Ishikawa (cell line): ENCODE measurements around the gene ENPP3.

Experiments
- CEBPB ChIP-seq: IDR thresholded peaks from 2 replicates; pipeline ENCODE4 v1.6.1; 2012
- CREB1 ChIP-seq: IDR thresholded peaks from 2 replicates; pipeline ENCODE4 v1.6.1; 2012; ENCODE audit warnings: low read depth
- EGR1 ChIP-seq: IDR thresholded peaks from 2 replicates; pipeline ENCODE4 v1.6.1; 2012
- EP300 ChIP-seq: IDR thresholded peaks from 2 replicates; pipeline ENCODE4 v1.6.1; 2012; ENCODE audit warnings: borderline replicate concordance

GRCh38 chr6:131758920-131759319 lies 121.8 kb downstream of the ENPP3 start:
- TF ChIP-seq EP300 (no peak), CEBPB (no peak), CREB1 (no peak), EGR1 (no peak)
